NCI-H748 (cell line): Measurements from ENCODE around the gene GALNT17.
A peak's percentile ranks its signal among the peaks of the same experiment; 100 is the strongest.

Source experiments
- DNase-seq: peaks from one replicate; lab custom pipeline; 2025; ENCODE audit not compliant: unreplicated experiment; lab: John Stamatoyannopoulos, UW

Gene GALNT17

GRCh38 chr7:71332207-71332606 lies 200.3 kb downstream of the GALNT17 start:
- DNase-seq = no peak

- no peak for DNase-seq
Measured at GRCh38 chr7:71334541-71334940, 202.6 kb downstream of the GALNT17 start.

GRCh38 chr7:71338866-71339265 lies 206.9 kb downstream of the GALNT17 start:
- no peak for DNase-seq

GRCh38 chr7:71339924-71340323 lies 208.0 kb downstream of the GALNT17 start:
- DNase-seq = no peak

GRCh38 chr7:71342202-71342601 lies 210.3 kb downstream of the GALNT17 start:
- no peak for DNase-seq

GRCh38 chr7:71343039-71343438 lies 211.1 kb downstream of the GALNT17 start:
- DNase-seq = no peak

GRCh38 chr7:71343892-71344291 lies 211.9 kb downstream of the GALNT17 start:
- DNase-seq = no peak

GRCh38 chr7:71345117-71345884 lies 213.4 kb downstream of the GALNT17 start:
- no peak for DNase-seq

GRCh38 chr7:71348821-71349681 lies 217.1 kb downstream of the GALNT17 start:
- peak; percentile 13 for DNase-seq

GRCh38 chr7:71349682-71350481 lies 217.9 kb downstream of the GALNT17 start:
- DNase-seq = no peak

- no peak for DNase-seq
Measured at GRCh38 chr7:71350680-71351079, 218.7 kb downstream of the GALNT17 start.

GRCh38 chr7:71354716-71355115 lies 222.8 kb downstream of the GALNT17 start:
- no peak for DNase-seq

GRCh38 chr7:71361451-71362032 lies 229.6 kb downstream of the GALNT17 start:
- DNase-seq = no peak

- DNase-seq = no peak
Measured at GRCh38 chr7:71362240-71362639, 230.3 kb downstream of the GALNT17 start.

GRCh38 chr7:71363223-71363622 lies 231.3 kb downstream of the GALNT17 start:
- no peak for DNase-seq

GRCh38 chr7:71363627-71364026 lies 231.7 kb downstream of the GALNT17 start:
- DNase-seq = no peak

GRCh38 chr7:71364551-71364950 lies 232.6 kb downstream of the GALNT17 start:
- no peak for DNase-seq

GRCh38 chr7:71372991-71373390 lies 241.0 kb downstream of the GALNT17 start:
- no peak for DNase-seq

- no peak for DNase-seq
Measured at GRCh38 chr7:71377062-71377461, 245.1 kb downstream of the GALNT17 start.

GRCh38 chr7:71377469-71377868 lies 245.5 kb downstream of the GALNT17 start:
- DNase-seq = no peak

GRCh38 chr7:71384094-71384493 lies 252.2 kb downstream of the GALNT17 start:
- no peak for DNase-seq
